Measurements from ENCODE around the gene CHN1.

- no peak for TF ChIP-seq FOXK2 (IDR thresholded peaks at IDR 0.05)
- TF ChIP-seq SP1 (IDR thresholded peaks at IDR 0.05) = no peak
- no peak for TF ChIP-seq HDGF (IDR thresholded peaks at IDR 0.05; ENCODE audit: borderline replicate concordance)
Measured at GRCh38 chr2:175026385-175026784, 21.2 kb upstream of the CHN1 start.
